SW 1271 (cell line): ENCODE measurements around the gene KIAA0930.
"Not testable (repeated sequence)": the region's sequence is repeated elsewhere in the genome, so short reads cannot be mapped to it uniquely, and the experiment has no call there.

Experiments
- DNase-seq, 2 experiments: peaks; one replicate each; lab custom pipeline; 2025; lab: John Stamatoyannopoulos, UW

KIAA0930 gene

DNA sequence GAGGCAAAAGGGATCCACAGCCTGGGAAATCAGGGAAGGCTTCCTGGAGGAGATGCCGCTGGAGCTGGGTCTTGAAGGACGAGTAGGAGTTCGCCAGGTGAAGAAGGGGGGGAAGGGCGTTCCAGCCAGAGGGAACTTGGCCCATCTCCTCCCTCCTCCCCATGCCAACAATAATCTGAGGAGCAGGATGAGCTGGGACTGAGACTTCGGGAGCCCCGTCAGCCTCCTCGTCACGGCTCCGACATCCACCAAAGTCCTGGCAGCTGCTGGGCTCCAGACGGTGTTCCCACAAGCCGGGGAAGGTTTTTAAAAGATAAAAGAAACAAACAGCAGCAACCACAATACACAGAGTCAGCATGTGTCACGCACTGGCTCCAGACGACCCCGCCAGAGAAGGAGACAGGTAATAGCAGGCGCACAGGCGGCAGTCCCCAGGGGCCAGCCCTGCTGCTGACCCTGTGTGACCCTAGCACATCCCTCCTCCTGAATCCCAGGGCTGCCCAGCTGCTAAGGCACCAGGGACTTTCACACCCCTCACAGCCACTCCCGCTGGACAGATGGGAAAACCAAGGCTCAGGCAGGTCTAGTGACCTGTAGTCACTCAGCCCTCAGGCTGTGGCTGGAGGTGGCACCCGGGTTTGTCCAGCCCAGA is 39.7 kb downstream of the KIAA0930 start:
- no peak for DNase-seq

GRCh38 chr22:45200230-45200629 is 40.5 kb downstream of the KIAA0930 start:
- DNase-seq: no peak

DNA sequence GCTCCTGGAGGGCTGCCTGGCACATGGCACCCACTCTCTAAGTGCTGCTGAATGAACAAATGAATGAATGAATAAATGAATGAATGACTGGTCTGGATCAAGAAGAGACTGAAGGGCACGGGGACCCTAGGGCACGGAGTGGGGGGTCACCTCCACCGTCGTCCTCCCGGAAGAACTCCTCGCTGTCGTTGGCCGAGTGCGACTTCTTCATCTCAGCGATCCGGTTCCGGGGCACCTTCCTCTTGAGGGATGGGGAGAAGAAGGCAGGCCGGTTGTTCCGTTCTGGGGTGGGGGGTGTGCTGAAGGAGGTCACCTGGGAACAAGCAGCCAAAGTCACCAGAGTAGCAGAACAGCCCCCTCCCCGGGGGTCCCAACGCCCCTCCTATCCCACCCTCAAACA is 41.0 kb downstream of the KIAA0930 start:
- DNase-seq: no peak

DNA sequence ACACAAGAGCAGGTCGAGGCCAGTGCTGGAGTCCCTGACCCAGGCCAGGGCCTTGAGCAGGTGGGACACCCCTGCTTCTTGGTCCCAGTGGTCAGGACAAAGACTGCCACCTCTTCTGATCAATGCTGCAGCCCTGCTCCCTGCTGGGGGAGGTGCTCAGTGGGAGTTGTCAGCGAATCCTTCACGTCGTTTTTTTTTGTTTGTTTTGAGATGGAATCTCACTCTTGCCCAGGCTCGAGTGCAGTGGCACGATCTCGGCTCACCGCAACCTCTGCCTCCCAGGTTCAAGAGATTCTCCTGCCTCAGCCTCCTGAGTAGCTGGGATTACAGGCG is 42.3 kb downstream of the KIAA0930 start:
- no peak for DNase-seq

GRCh38 chr22:45197606-45198462 is 42.9 kb downstream of the KIAA0930 start:
- DNase-seq: no peak

- no peak for DNase-seq
Observed at GRCh38 chr22:45196926-45197605, 43.6 kb downstream of the KIAA0930 start.

- DNase-seq: no peak
Observed at GRCh38 chr22:45196308-45196707, 44.4 kb downstream of the KIAA0930 start.

GRCh38 chr22:45195616-45196015 is 45.1 kb downstream of the KIAA0930 start:
- DNase-seq: no peak

DNA sequence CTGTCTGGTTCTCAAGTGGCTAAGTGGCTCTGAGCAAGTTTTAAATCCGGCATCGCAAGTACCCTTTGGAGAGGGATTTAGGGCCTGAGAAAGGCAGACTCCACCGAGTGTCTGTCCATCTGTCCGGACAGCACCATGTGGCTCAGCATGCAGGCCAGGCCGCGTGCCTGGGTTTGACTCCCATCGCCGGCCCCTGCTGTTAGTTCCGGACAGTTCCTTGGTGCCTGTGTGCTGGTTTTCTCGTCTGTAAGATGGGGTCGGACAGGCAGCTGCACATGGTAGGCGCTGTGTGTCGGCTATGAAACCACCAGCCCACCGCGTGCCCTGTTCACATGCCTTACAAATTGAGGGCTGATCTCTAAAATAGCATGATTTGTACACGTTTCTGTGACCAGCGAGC is 46.0 kb downstream of the KIAA0930 start:
- no peak for DNase-seq

DNA sequence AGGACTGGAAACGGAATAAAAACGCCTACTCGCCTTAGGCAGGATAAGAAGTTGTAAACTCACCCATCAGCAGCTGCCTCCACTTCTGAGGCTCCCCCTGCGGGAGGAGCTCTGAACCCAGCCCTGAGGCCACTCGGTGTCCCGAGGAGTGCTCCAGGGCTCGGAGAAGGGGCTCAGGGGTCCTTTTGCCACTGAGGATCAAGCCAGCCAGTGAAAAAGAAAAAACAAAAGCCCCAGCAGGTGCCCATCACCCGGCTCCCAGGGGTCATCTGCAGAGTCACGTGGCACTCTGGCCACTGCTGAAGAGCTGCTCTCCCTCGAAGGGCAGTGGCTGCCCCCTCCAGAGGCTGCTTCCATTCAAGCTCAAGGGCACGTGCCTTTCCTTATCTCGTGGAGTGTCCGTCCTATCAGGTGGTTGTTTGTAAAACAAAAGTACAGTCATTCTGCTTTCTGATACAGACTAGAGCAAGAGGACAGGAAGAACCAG is 48.0 kb downstream of the KIAA0930 start:
- no peak for DNase-seq

DNA sequence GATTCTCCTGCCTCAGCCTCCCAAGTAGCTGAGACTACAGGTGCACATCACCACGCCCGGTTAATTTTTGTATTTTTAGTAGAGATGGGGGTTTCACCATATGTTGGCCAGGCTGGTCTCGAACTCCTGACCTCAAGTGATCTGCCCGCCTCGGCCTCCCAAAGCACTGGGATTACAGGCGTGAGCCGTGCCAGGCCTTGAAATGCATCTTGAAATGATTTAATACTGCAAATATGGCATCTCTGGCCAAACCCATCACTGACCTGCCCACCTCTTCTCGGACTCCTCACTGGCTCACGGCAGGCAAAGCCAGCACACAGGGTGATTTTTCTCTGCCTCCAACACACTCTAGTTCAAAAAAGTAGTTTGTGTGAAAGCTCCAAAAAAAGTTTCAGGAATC is 48.9 kb downstream of the KIAA0930 start:
- not testable (repeated sequence) for DNase-seq

DNA sequence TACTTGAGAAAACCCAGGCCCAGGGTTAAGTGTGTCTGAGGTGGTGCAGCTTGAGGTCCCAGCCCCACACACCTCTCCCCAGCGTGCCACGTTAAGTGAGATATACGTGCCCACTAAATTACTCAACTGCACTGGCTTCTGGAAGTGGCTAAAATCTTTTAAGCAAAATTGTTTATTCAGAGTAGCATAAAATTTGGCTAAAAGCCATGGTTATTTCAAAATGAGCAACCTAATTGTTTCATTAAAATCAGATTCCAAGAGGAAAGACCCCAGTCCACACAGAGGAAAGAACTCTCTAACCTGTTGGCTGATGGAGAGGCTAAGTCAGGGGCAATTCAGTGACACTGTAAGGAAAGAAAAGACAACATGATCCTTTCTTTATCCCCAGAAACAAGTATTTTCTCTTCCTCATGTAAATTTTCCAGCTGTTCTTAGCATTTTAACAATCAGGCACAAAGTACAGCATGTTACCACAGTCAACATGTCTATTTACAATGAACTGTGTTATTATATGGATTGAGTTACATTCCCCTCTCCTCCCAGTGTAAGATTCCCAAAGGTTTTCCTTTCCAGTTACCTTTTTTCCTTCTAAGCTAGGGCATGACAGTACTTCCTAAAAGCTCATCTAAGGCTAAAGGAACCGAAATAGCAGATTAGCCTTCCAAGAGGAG is 50.4 kb downstream of the KIAA0930 start:
- no peak for DNase-seq

DNA sequence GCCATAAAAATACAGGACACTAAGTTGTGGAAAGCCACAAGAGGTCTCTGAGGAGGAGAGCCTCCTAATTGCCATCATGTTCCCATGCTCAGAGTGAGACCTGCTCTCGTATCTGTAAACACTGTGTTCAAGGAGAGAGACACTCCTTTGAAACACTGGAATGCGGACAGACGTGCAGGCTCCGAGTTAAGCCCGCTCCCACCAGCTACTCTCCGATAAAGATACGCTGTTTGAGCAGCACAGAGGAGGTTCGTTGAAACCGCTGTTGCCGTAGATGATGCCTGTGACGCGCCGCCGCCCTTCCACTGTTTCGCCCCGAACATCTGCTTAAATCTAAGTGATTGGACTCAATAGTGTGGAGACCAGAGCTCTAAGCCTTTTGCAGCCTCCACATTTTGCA is 51.9 kb downstream of the KIAA0930 start:
- DNase-seq: no peak

- no peak for DNase-seq
Observed at GRCh38 chr22:45187891-45188290, 52.8 kb downstream of the KIAA0930 start.

DNA sequence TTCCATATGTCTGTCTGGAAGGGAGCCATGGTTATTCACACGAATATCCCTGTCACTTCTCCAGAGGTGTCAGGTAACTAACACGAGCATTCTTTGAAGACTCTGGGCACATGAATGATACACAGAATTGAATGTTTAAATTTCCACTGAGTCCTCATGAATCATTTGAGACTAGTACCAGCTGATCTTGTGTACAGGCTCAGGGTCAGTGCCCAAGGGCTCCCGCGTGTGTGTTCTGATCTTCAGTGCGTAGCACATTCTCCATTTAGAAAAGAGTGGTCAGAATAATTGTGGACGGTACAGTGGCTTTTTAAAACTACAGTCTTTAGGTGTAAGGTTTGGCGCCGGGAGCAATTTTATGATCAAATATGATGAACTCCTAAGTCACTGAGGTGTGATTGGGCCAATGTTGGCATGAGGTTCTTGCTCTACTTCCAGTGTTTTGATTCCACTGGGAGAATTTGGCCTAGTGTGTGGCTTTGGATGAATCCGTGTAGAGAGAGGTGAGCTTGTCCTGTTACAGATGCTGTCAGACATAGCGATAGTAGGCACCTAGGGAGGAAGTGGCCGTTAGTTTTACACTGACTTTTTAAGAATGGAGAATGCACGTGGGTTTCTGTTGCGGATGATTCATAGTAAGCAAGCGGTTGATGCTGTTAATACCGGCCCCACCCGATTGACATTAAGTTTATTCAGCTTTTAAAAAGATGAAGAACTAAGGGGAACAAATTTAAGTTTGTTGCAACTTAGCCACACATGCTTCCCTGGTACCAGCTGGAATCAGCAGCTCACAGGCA is 54.8 kb downstream of the KIAA0930 start:
- no peak for DNase-seq

- DNase-seq: no peak
Observed at GRCh38 chr22:45183974-45184373, 56.7 kb downstream of the KIAA0930 start.

DNA sequence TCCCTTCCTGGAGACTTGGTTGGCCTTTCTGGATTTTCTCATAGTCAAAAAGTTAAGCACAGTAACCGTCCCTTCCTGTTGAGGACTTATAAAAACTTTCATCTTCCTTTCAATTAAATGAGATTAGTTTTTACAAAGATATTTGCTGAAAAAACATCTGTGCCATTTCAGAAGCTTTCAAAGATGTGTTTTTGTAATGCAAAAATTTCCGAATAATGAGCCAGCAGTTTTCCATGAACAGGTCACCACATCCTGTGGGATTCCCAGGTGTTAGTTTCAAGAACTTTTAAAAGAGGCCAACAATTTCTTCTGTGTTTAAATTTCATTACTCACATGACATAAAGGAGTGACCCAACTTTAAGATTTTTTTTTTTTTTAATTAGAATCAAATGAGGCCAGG is 58.9 kb downstream of the KIAA0930 start:
- DNase-seq: no peak

DNA sequence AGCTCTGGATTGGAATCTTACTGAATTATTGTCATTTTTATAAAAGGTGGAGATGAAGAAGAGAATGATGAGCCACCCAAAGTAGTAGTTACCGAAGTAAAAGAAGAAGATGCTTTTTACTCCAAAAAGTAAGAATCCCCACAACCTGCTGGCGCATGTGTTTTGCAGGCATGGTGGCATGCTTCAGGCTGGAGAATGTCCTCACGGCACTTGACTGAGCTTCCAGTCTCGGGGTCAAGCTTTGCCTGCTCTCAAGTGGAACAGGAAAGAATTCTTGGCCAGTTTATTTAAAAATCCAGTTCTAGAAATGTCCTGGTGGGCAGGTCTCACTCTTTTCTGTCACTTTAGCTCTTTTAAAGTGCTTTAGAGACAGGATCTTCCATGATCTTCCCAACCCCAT is 59.5 kb downstream of the KIAA0930 start:
- no peak for DNase-seq

- DNase-seq: no peak
Observed at GRCh38 chr22:45180146-45180679, 60.5 kb downstream of the KIAA0930 start.

DNA sequence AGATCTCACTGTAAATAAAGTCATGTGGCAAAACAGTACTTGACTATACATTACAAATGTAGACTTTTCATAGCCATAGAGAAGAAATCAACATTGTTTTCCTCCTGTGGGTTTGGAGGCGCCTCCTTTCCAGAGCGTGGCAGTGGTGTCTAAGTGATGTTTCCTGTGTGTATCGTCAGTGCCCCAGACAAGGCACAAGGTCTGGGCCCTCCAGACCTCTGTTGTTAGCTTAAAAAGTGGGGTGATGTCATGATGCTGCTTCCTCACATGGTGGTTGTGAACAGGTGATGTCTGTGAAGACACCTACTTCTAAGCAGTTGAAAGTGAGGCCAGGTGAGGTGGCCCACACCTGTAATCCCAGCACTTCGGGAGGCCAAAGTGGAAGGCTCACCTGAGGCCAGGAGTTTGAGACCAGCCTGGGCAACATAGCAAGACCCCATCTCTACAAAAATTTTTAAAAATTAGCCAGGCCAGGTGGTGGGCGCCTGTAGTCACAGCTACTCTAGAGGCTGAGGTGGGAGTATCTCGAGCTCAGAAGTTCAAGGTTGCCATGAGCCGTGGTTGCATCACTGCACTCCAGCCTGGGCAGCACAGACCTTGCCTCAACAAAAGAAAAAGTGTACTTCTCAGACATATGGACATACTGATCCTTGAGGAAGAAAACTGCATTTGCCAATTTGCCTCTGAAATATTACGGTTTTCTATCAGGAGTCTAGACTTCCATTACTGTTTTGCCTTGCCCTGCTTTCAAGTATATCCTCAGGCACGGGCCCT is 61.2 kb downstream of the KIAA0930 start:
- no peak for DNase-seq
